ENCODE results near the gene MRNIP. TPM values are rescaled to one million over a fixed set of nuclear protein-coding genes. Genes with fewer than 3 reads are reported as not detected.

Gene MRNIP
- total RNA-seq, 1 experiment from 2014 or later: 20.2 TPM

GRCh38 chr5:179893958-179894895, 35.6 kb upstream of the MRNIP start:
- TF ChIP-seq, protein P1, sequence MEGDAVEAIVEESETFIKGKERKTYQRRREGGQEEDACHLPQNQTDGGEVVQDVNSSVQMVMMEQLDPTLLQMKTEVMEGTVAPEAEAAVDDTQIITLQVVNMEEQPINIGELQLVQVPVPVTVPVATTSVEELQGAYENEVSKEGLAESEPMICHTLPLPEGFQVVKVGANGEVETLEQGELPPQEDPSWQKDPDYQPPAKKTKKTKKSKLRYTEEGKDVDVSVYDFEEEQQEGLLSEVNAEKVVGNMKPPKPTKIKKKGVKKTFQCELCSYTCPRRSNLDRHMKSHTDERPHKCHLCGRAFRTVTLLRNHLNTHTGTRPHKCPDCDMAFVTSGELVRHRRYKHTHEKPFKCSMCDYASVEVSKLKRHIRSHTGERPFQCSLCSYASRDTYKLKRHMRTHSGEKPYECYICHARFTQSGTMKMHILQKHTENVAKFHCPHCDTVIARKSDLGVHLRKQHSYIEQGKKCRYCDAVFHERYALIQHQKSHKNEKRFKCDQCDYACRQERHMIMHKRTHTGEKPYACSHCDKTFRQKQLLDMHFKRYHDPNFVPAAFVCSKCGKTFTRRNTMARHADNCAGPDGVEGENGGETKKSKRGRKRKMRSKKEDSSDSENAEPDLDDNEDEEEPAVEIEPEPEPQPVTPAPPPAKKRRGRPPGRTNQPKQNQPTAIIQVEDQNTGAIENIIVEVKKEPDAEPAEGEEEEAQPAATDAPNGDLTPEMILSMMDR (conservative IDR thresholded peaks at IDR 0.05; ENCODE audit: low read depth, low read length): no peak
- no peak for TF ChIP-seq EZH2phosphoT487 (IDR thresholded peaks at IDR 0.05; ENCODE audit: borderline replicate concordance, low read length)
- no peak for TF ChIP-seq EZH2 (IDR thresholded peaks at IDR 0.05; ENCODE audit: low read length, unreplicated experiment)
- Histone ChIP-seq H3F3A (ENCODE audit: low read length, unreplicated experiment) (no peaks in the 10 kb centered on the region), H3K27me3 (ENCODE audit: low read length) (no peaks in the 10 kb centered on the region), H3K36me3 (ENCODE audit: low read depth, low read length) (peaks cover 3% of the 10 kb centered on the region), H3K4me1 (ENCODE audit: insufficient read depth, low read length) (no peaks in the 10 kb centered on the region), H3K79me2 (ENCODE audit: low read length) (no peaks in the 10 kb centered on the region), H3K9me3 (ENCODE audit: low read length) (no peaks in the 10 kb centered on the region), H3K27ac (ENCODE audit: low read length) (no peak overlapping the region), H3K9me2 (replicated peaks; ENCODE audit: low read length) (no peaks in the 10 kb centered on the region), H4K20me1 (ENCODE audit: low read length) (no peaks in the 10 kb centered on the region), H2AFZ (ENCODE audit: low read length) (no peak overlapping the region), H3K9ac (ENCODE audit: low read length) (no peak overlapping the region), H3K4me2 (ENCODE audit: low read length) (no peak overlapping the region), H3K4me3 (ENCODE audit: low read length) (no peak overlapping the region)
- intact Hi-C loops (cut with micrococcal nuclease): no loop called here
- DNase-seq (no peak), ATAC-seq (no peak)
- no TSS peak for BruUV-seq (replicated peaks)
- CTCF ChIA-PET: no interaction called here
- POLR2A ChIA-PET (ENCODE audit: unreplicated experiment): no interaction called here

GRCh38 chr5:179893076-179893957, 34.7 kb upstream of the MRNIP start:
- intact Hi-C loops (cut with micrococcal nuclease): no loop called here
- Histone ChIP-seq H2AFZ (ENCODE audit: low read length) (no peak overlapping the region), H3F3A (ENCODE audit: low read length, unreplicated experiment) (no peaks in the 10 kb centered on the region), H3K9me3 (ENCODE audit: low read length) (no peaks in the 10 kb centered on the region), H3K4me2 (ENCODE audit: low read length) (no peak overlapping the region), H3K4me3 (ENCODE audit: low read length) (no peak overlapping the region), H3K36me3 (ENCODE audit: low read depth, low read length) (peaks cover 3% of the 10 kb centered on the region), H4K20me1 (ENCODE audit: low read length) (no peaks in the 10 kb centered on the region), H3K4me1 (ENCODE audit: insufficient read depth, low read length) (no peaks in the 10 kb centered on the region), H3K9me2 (replicated peaks; ENCODE audit: low read length) (no peaks in the 10 kb centered on the region), H3K79me2 (ENCODE audit: low read length) (no peaks in the 10 kb centered on the region), H3K27ac (ENCODE audit: low read length) (no peak overlapping the region), H3K9ac (ENCODE audit: low read length) (no peak overlapping the region), H3K27me3 (ENCODE audit: low read length) (no peaks in the 10 kb centered on the region)
- BruUV-seq (replicated peaks): no TSS peak
- DNase-seq (no peak), ATAC-seq (no peak)
- ChIA-PET CTCF (interaction anchor here (0.6 kb wide), 1 partner anchor 98 kb away, joined by 8 read pairs; no protein-coding TSS in a partner anchor), POLR2A (ENCODE audit: unreplicated experiment) (no interaction called here)
- TF ChIP-seq EZH2phosphoT487 (IDR thresholded peaks at IDR 0.05; ENCODE audit: borderline replicate concordance, low read length) (no peak), EZH2 (IDR thresholded peaks at IDR 0.05; ENCODE audit: low read length, unreplicated experiment) (no peak)
- TF ChIP-seq, protein P1 (conservative IDR thresholded peaks at IDR 0.05; ENCODE audit: low read depth, low read length): no peak
